Kidney (tissue), 14 donors: ENCODE results near the gene HBS1L. TPM values are rescaled to one million over a fixed set of nuclear protein-coding genes. Genes with fewer than 3 reads are reported as not detected.

Experiments used
- DNase-seq, 5 donors: peaks; one replicate each; pipeline ENCODE4 v3.0.0-alpha.2; 2013 to 2020
- FAIRE-seq: peaks from 2 replicates; lab custom pipeline; 2012; peaks lifted over from hg19 to GRCh38; lab: Jason Lieb, UNC
- H3K27ac ChIP-seq, 2 donors: one replicate each; pipeline ENCODE4 v1.7.0; 2013; ENCODE audit warnings: low read depth in 2 of 2, low read length in 2 of 2, inconsistent platforms in 1 of 2
- H3K27me3 ChIP-seq: one replicate; pipeline ENCODE4 v1.7.1; 2013; ENCODE audit warnings: low read length, inconsistent platforms; ENCODE audit not compliant: control insufficient read depth, insufficient read depth
- H3K36me3 ChIP-seq, 3 donors: one replicate each; pipeline versions ENCODE4 v1.7.0 to v1.7.1; 2013; ENCODE audit warnings: low read length in 3 of 3, control low read depth in 1 of 3, inconsistent platforms in 1 of 3; ENCODE audit not compliant: insufficient read depth in 3 of 3, control insufficient read depth in 2 of 3
- H3K4me1 ChIP-seq, 3 donors: one replicate each; pipeline versions ENCODE4 v1.7.0 to v1.7.1; 2013; ENCODE audit warnings: low read length in 3 of 3, inconsistent platforms in 1 of 3, low read depth in 1 of 3; ENCODE audit not compliant: control insufficient read depth in 2 of 3, insufficient read depth in 2 of 3
- H3K4me3 ChIP-seq, 3 donors: one replicate each; pipeline versions ENCODE4 v1.7.0 to v1.8.1; 2013; ENCODE audit warnings: low read length in 3 of 3, control low read depth in 1 of 3, inconsistent platforms in 1 of 3
- H3K9ac ChIP-seq, 3 donors: one replicate each; pipeline versions ENCODE4 v1.7.0 to v1.7.1; 2013; ENCODE audit warnings: low read length in 3 of 3, control low read depth in 1 of 3, inconsistent platforms in 1 of 3
- H3K9me3 ChIP-seq, 3 donors: one replicate each; pipeline versions ENCODE4 v1.7.0 to v1.7.1; 2013; ENCODE audit warnings: low read length in 3 of 3, control low read depth in 1 of 3, inconsistent platforms in 1 of 3; ENCODE audit not compliant: control insufficient read depth in 2 of 3, insufficient read depth in 1 of 3
- CTCF ChIP-seq: IDR thresholded peaks from 3 replicates; pipeline ENCODE4 v1.5.1; 2012; ENCODE audit warnings: mild to moderate bottlenecking, moderate library complexity, borderline replicate concordance; ENCODE audit not compliant: insufficient read depth; ENCODE audit errors: extremely low read depth
- intact Hi-C: fragments of 100-400 bp; cut with DNase I; formaldehyde crosslinking; loops from one replicate; pipeline ENCODE4 v1.11.1; 2022
- polyA plus RNA-seq: library from polyadenylated mRNA; stranded (reverse); fragments of 350-450 nt; fragmentation: Illumina TruSeq; extraction: RNeasy Lipid Tissue Mini Kit (QIAGEN cat#74804); gene quantifications from one replicate; pipeline ENCODE4 v1.2.3, GENCODE V29; 2014; ENCODE audit warnings: low read depth, low replicate concordance; ENCODE audit not compliant: insufficient read depth
- total RNA-seq: library from RNA; stranded (reverse); fragmentation: NEBNext Ultra II Directional; extraction: Animal tissue kit (Norgen Biotek cat#: 25700); gene quantifications from one replicate; pipeline ENCODE4 v1.2.1, GENCODE V29; 2021
- donor health status: control.
- donor health status: control.
- donor health status: control.
- donor health status: control.
- donor health status: control.
- donor health status: DM: yes; HTN: yes; CAD: no.
- donor health status: Normal renal cell carcinoma (clear cell type).

The HBS1L gene
- total and polyA plus RNA-seq, 2 donors from 2014 or later = 21.0 to 59.1 TPM

- no peak for TF ChIP-seq CTCF
- no peaks in the 10 kb centered on the region for H3K9me3 ChIP-seq
- no peak for FAIRE-seq
These were observed 2.0 kb upstream of the HBS1L start for GRCh38 chr6:135056632-135057031.

GRCh38 chr6:135054226-135054568, 425 bp downstream of the HBS1L start:
- FAIRE-seq (no peak), DNase-seq (no peak)
- peak overlapping the region; percentile 75 to 87 for H3K27ac ChIP-seq
- peak overlapping the region; percentile 85 to 99 (median 95) for H3K4me3 ChIP-seq
- H3K36me3 ChIP-seq = no peaks in the 10 kb centered on the region
- no peaks in the 10 kb centered on the region for H3K9me3 ChIP-seq
- no peaks in the 10 kb centered on the region for H3K27me3 ChIP-seq
- H3K4me1 ChIP-seq = peaks cover 0 to 6% (median 0%) of the 10 kb centered on the region in 3 donors
- peak overlapping the region; percentile 90 to 98 (median 97) for H3K9ac ChIP-seq
- intact Hi-C loops = no loop called here
- no peak for TF ChIP-seq CTCF

More at GRCh38 chr6:135056632-135057031, 2.0 kb upstream of the HBS1L start:
- Histone ChIP-seq H3K4me1 (peaks cover 0 to 6% (median 0%) of the 10 kb centered on the region in 3 donors), H3K9ac (no peak overlapping the region), H3K27me3 (no peaks in the 10 kb centered on the region), H3K27ac (no peak overlapping the region), H3K4me3 (no peak overlapping the region), H3K36me3 (no peaks in the 10 kb centered on the region)
- intact Hi-C loops = no loop called here
- no peak for DNase-seq

- Histone ChIP-seq H3K9me3 (no peaks in the 10 kb centered on the region), H3K4me1 (peaks cover 0 to 6% (median 0%) of the 10 kb centered on the region in 3 donors), H3K27ac (no peak overlapping the region), H3K4me3 (peak overlapping the region; percentile 85 to 99 (median 95)), H3K27me3 (no peaks in the 10 kb centered on the region), H3K36me3 (no peaks in the 10 kb centered on the region), H3K9ac (peak overlapping the region in 1 of 3 donors; percentile 90)
- DNase-seq (no peak), FAIRE-seq (no peak)
- no peak for TF ChIP-seq CTCF
- intact Hi-C loops = no loop called here
These were observed 1.2 kb downstream of the HBS1L start for GRCh38 chr6:135053406-135053805.

GRCh38 chr6:135052939-135053338, 1.7 kb downstream of the HBS1L start:
- Histone ChIP-seq H3K36me3 (peaks cover 0 to 4% (median 2%) of the 10 kb centered on the region in 3 donors), H3K9ac (no peak overlapping the region), H3K9me3 (no peaks in the 10 kb centered on the region), H3K4me1 (peaks cover 0 to 6% (median 0%) of the 10 kb centered on the region in 3 donors), H3K27ac (no peak overlapping the region), H3K4me3 (peak overlapping the region; percentile 17 to 99 (median 95)), H3K27me3 (no peaks in the 10 kb centered on the region)
- no peak for FAIRE-seq
- intact Hi-C loops = no loop called here
- DNase-seq = no peak
- no peak for TF ChIP-seq CTCF
